GM23248 (cell line): ENCODE measurements around the gene MNAT1. TPM values are rescaled to one million over a fixed set of nuclear protein-coding genes. Genes with fewer than 3 reads are reported as not detected.

Source experiments
- DNase-seq: peaks from one replicate; pipeline ENCODE4 v3.0.0-alpha.2; 2015
- H2AFZ ChIP-seq: fragments of 200-600 bp; sonication (generic); 2 replicates; pipeline ENCODE4 v1.6.1; 2016; ENCODE audit warnings: antibody characterized with exemption
- H3F3A ChIP-seq: fragments of 200-600 bp; sonication (generic); 2 replicates; pipeline ENCODE4 v1.6.1; 2016; ENCODE audit warnings: mild to moderate bottlenecking, antibody characterized with exemption, mixed run types; ENCODE audit not compliant: insufficient read depth
- H3K27ac ChIP-seq: fragments of 200-600 bp; sonication (generic); 2 replicates; pipeline ENCODE4 v1.5.1; 2016; ENCODE audit warnings: mild to moderate bottlenecking
- H3K27me3 ChIP-seq: fragments of 200-600 bp; sonication (generic); replicated peaks from 2 replicates; pipeline ENCODE4 v1.6.1; 2016; ENCODE audit warnings: mild to moderate bottlenecking; ENCODE audit not compliant: insufficient read depth
- H3K36me3 ChIP-seq: fragments of 200-600 bp; sonication (generic); 2 replicates; pipeline ENCODE4 v1.6.1; 2016; ENCODE audit warnings: low read depth, mild to moderate bottlenecking
- H3K4me1 ChIP-seq: fragments of 200-600 bp; sonication (generic); 2 replicates; pipeline ENCODE4 v1.6.1; 2016; ENCODE audit warnings: mild to moderate bottlenecking; ENCODE audit not compliant: insufficient read depth
- H3K4me2 ChIP-seq: fragments of 200-600 bp; sonication (generic); one replicate; pipeline ENCODE4 v1.6.1; 2016; ENCODE audit warnings: mild to moderate bottlenecking; ENCODE audit not compliant: unreplicated experiment
- H3K4me3 ChIP-seq: fragments of 200-600 bp; sonication (generic); 2 replicates; pipeline ENCODE4 v1.5.1; 2016; ENCODE audit warnings: mild to moderate bottlenecking
- H3K79me2 ChIP-seq: fragments of 200-600 bp; sonication (generic); 2 replicates; pipeline ENCODE4 v1.6.1; 2016; ENCODE audit warnings: mild to moderate bottlenecking; ENCODE audit not compliant: insufficient read depth
- H3K9ac ChIP-seq: fragments of 200-600 bp; sonication (generic); 2 replicates; pipeline ENCODE4 v1.6.1; 2016; ENCODE audit warnings: mild to moderate bottlenecking
- H3K9me2 ChIP-seq: fragments of 200-600 bp; sonication (generic); 2 replicates; pipeline ENCODE4 v1.6.1; 2016; ENCODE audit warnings: mixed run types, mild to moderate bottlenecking, moderate library complexity; ENCODE audit not compliant: insufficient read depth
- H3K9me3 ChIP-seq: fragments of 200-600 bp; sonication (generic); one replicate; pipeline ENCODE4 v1.6.1; 2017; ENCODE audit warnings: low read depth
- H4K20me1 ChIP-seq: fragments of 200-600 bp; sonication (generic); 2 replicates; pipeline ENCODE4 v1.6.0; 2016; ENCODE audit not compliant: insufficient read depth
- EZH2 ChIP-seq: fragments of 200-600 bp; sonication (generic); IDR thresholded peaks from 2 replicates; pipeline ENCODE4 v1.6.1; 2018; ENCODE audit warnings: antibody characterized with exemption, mild to moderate bottlenecking; ENCODE audit not compliant: insufficient read depth, poor library complexity, severe bottlenecking
- EZH2phosphoT487 ChIP-seq: fragments of 200-600 bp; sonication (generic); IDR thresholded peaks from 2 replicates; pipeline ENCODE4 v1.6.1; 2018; ENCODE audit warnings: antibody characterized with exemption, moderate library complexity, mild to moderate bottlenecking, low read depth; ENCODE audit not compliant: insufficient read depth
- WGBS, 2 experiments: methylation state at CpG; one replicate each; pipeline ENCODE4 v1.1.6; 2015 to 2017; ENCODE audit warnings: low lambda C conversion rate in 2 of 2, low coverage in 1 of 2; ENCODE audit errors: missing lambda C conversion rate in 2 of 2; 5-methylcytosine and 5-hydroxymethylcytosine counted together
- in situ Hi-C: fragments of 300-500 bp; cut with MboI; formaldehyde crosslinking; loops from 2 replicates; pipeline ENCODE4 v1.15.0; 2020
- polyA plus RNA-seq: library from polyadenylated mRNA; unstranded; fragments of >200 nt; fragmentation: Nextera tagmentation; extraction: Ambion mirVana; gene quantifications from 2 replicates; pipeline ENCODE4 v1.2.1, GENCODE V29; 2016
- total RNA-seq: library from RNA; depleted of rRNA; stranded (reverse); fragments of >200 nt; shearing (Covaris generic); gene quantifications from 2 replicates; pipeline ENCODE4 v1.2.3, GENCODE V29; 2014

MNAT1 gene
- total and polyA plus RNA-seq, 2 experiments from 2014 or later, result 39.9 to 53.8 TPM

DNA sequence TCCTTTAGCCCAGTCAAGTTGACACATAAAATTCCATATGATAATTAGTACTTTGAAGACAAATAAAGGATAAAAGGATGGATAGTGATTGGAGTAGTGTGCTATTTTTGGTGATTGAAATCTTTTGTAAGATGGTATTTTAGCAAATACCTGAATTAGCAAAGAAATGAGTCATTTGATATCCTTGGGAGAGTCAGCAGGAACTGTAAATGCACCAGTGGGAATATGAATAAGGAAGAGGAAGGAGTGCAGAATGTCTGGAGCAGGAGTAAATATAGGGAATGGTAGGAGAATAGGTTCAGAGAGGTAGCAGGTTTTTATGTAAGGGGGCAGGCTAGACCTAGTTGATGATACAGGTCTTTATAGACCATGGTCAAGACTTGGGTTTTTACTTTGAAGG is 171.4 kb downstream of the MNAT1 start:
- TF ChIP-seq EZH2 (no peak), EZH2phosphoT487 (no peak)
- Histone ChIP-seq H3K27ac (no peak overlapping the region), H3F3A (no peaks in the 10 kb centered on the region), H3K79me2 (peaks cover 4% of the 10 kb centered on the region), H3K4me1 (no peaks in the 10 kb centered on the region), H3K27me3 (no peaks in the 10 kb centered on the region), H4K20me1 (no peaks in the 10 kb centered on the region), H3K9me2 (no peaks in the 10 kb centered on the region), H3K9me3 (no peaks in the 10 kb centered on the region), H3K4me2 (no peak overlapping the region), H3K9ac (no peak overlapping the region), H3K4me3 (no peak overlapping the region), H3K36me3 (no peaks in the 10 kb centered on the region), H2AFZ (no peak overlapping the region)
- in situ Hi-C loops, result no loop called here
- peak; percentile 5 for DNase-seq

DNA sequence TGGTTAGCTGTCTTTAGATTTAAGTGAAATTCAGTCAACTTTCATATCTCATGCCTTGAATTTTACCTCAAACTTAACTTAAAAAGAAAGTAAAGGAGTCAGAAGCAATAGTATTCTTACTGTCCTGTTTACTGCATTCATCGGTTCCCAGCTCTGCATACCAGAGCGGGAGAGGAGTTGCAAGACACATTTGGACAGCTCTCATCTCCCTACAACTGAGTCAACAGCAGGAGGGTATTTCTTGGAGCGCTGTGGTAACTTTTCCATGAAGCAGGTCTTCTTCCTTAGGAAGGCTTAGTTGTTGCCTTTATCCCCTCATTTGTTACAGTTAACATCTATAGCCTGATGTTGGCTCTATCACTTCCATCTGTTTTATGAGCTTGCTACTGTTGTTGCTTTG is 181.2 kb downstream of the MNAT1 start:
- Histone ChIP-seq H4K20me1 (peaks cover 4% of the 10 kb centered on the region; the same call in 1 of the 2 replicates), H3K9ac (no peak overlapping the region), H3K27ac (no peak overlapping the region), H3K27me3 (no peaks in the 10 kb centered on the region), H3K4me2 (no peak overlapping the region), H3K4me3 (no peak overlapping the region), H3F3A (0 out of 2 replicates have a peak, but pooled peaks cover 2% of the 10 kb centered on the region), H3K9me2 (no peaks in the 10 kb centered on the region), H3K79me2 (peaks cover 20% of the 10 kb centered on the region), H3K4me1 (no peaks in the 10 kb centered on the region), H2AFZ (no peak overlapping the region), H3K36me3 (no peaks in the 10 kb centered on the region), H3K9me3 (no peaks in the 10 kb centered on the region)
- in situ Hi-C loops, result no loop called here
- TF ChIP-seq EZH2phosphoT487, result no peak
- TF ChIP-seq EZH2, result no peak
- DNase-seq, result no peak
- 80 to 81% methylated on average over 3 of the region's 3 CpGs for WGBS, 2 experiments

DNA sequence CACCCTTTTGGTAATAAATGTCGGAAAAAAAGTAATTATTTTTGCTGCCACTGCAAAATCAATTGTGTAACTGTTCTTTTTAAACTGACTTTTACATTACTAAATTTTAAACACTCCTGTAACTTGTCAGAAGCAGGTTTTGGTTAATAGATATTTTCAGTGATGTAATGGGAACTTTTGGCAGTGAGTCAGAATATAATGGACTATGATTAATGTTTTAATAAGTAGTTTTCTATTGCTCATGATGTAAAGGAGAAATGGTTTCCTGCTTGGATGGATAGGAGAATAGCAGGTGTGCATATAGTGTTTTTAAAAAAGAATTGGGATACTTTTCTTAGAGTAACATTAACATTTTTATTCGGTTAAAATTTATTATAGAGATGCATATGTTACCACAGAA is 187.5 kb downstream of the MNAT1 start:
- Histone ChIP-seq H3K27me3 (no peaks in the 10 kb centered on the region), H3K27ac (no peak overlapping the region), H4K20me1 (no peaks in the 10 kb centered on the region), H3K4me2 (no peak overlapping the region), H3K4me3 (no peak overlapping the region), H3K4me1 (no peaks in the 10 kb centered on the region), H3K79me2 (0 out of 2 replicates have a peak, but pooled peaks cover 16% of the 10 kb centered on the region), H3K9ac (no peak overlapping the region), H3K9me3 (no peaks in the 10 kb centered on the region), H3K9me2 (no peaks in the 10 kb centered on the region), H3F3A (0 out of 2 replicates have a peak, but pooled peaks cover 4% of the 10 kb centered on the region), H2AFZ (no peak overlapping the region), H3K36me3 (no peaks in the 10 kb centered on the region)
- in situ Hi-C loops, result no loop called here
- DNase-seq, result peak; percentile 31
- WGBS, 2 experiments, result 51 to 56% methylated on average over 2 of the region's 2 CpGs
- TF ChIP-seq EZH2, result no peak
- no peak for TF ChIP-seq EZH2phosphoT487

DNA sequence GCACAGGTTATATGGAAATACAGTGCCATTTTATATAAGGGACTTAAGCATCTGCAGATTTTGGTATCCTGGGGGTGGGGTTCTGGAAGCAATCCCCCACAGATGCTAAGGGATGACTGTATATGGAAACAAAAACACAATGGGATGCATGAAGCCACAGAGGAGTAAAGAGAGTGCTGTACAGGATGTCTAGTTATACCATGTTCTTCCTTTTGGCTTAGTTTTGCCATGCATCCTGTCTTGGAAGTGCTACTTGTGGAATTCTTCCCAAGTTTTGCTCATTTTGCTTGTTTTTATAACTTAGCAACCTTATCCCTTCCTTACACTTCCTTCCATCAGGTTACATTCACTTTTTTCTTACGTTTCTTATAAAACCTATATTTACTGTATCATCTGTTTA is 190.7 kb downstream of the MNAT1 start:
- in situ Hi-C loops, result no loop called here
- no peaks in the 10 kb centered on the region for H3K27me3 ChIP-seq
- H3K4me3 ChIP-seq, result no peak overlapping the region
- H3K9me2 ChIP-seq, result no peaks in the 10 kb centered on the region; the same call in 1 of the 2 replicates
- H3K4me2 ChIP-seq, result no peak overlapping the region
- WGBS, 2 experiments, result 94 to 100% methylated on average over 1 of the region's 1 CpG
- no peaks in the 10 kb centered on the region for H3K4me1 ChIP-seq
- H3F3A ChIP-seq, result 0 out of 2 replicates have a peak, but pooled peaks cover 4% of the 10 kb centered on the region
- no peak overlapping the region for H3K9ac ChIP-seq
- no peak for DNase-seq
- H3K9me3 ChIP-seq, result no peaks in the 10 kb centered on the region
- H3K79me2 ChIP-seq, result peaks cover 16% of the 10 kb centered on the region; the same call in 1 of the 2 replicates
- no peak overlapping the region for H3K27ac ChIP-seq
- H4K20me1 ChIP-seq, result no peaks in the 10 kb centered on the region
- no peaks in the 10 kb centered on the region for H3K36me3 ChIP-seq
- no peak overlapping the region for H2AFZ ChIP-seq
- TF ChIP-seq EZH2phosphoT487 (no peak), EZH2 (no peak)

DNA sequence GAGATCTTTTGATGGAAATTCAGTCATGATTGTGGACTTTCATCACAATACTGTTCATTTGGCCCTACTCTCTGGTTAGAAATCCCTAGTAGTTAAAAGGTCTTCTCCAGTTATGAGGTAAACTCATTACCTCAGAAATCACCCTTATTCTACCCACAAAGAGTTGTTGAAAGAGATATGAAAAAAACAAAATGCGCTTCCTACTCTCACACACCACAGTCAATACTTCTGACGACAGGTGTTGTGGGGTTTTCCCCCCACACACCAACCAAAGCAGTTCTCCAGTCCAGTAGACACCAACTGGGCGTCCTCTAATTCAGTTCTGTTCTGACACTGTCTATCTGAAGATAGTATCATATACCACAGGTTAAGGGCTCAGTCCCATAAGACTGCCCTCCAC is 191.4 kb downstream of the MNAT1 start:
- H4K20me1 ChIP-seq, result no peaks in the 10 kb centered on the region
- in situ Hi-C loops, result no loop called here
- H3K27me3 ChIP-seq, result no peaks in the 10 kb centered on the region
- no peaks in the 10 kb centered on the region for H3K36me3 ChIP-seq
- no peaks in the 10 kb centered on the region for H3K9me3 ChIP-seq
- H3K79me2 ChIP-seq, result peaks cover 10% of the 10 kb centered on the region; the same call in 1 of the 2 replicates
- no peaks in the 10 kb centered on the region; the same call in 1 of the 2 replicates for H3K9me2 ChIP-seq
- no peak overlapping the region for H3K4me2 ChIP-seq
- 98 to 99% methylated on average over 3 of the region's 3 CpGs for WGBS, 2 experiments
- TF ChIP-seq EZH2, result no peak
- no peak for TF ChIP-seq EZH2phosphoT487
- H3K27ac ChIP-seq, result no peak overlapping the region
- no peaks in the 10 kb centered on the region for H3K4me1 ChIP-seq
- H2AFZ ChIP-seq, result no peak overlapping the region
- H3K9ac ChIP-seq, result no peak overlapping the region
- no peak overlapping the region for H3K4me3 ChIP-seq
- H3F3A ChIP-seq, result no peaks in the 10 kb centered on the region
- DNase-seq, result no peak
